Activated CD4-positive, alpha-beta T cell treated with anti-CD3 and anti-CD28 coated beads, Interleukin-2, amount 50 U/mL, for 24 hours (primary cell): ENCODE results near the gene ITPKB.
A peak's percentile ranks its signal among the peaks of the same experiment; 100 is the strongest.

Source experiments
- DNase-seq, 2 donors: peaks; one replicate each; pipeline ENCODE4 v3.0.0-alpha.2; 2020; ENCODE audit warnings: low read depth in 1 of 2, low spot score in 1 of 2

Gene ITPKB

GRCh38 chr1:226706684-226707083, 32.4 kb downstream of the ITPKB start:
- DNase-seq, result no peak

- no peak for DNase-seq
Measured at GRCh38 chr1:226704169-226704937, 34.7 kb downstream of the ITPKB start.

- peak; percentile 57 to 64 for DNase-seq
Measured at GRCh38 chr1:226702957-226703831, 35.9 kb downstream of the ITPKB start.

- no peak for DNase-seq
Measured at GRCh38 chr1:226702318-226702956, 36.6 kb downstream of the ITPKB start.

GRCh38 chr1:226700861-226701260, 38.2 kb downstream of the ITPKB start:
- no peak for DNase-seq

- no peak for DNase-seq
Measured at GRCh38 chr1:226699166-226699565, 39.9 kb downstream of the ITPKB start.

- no peak for DNase-seq
Measured at GRCh38 chr1:226698659-226699058, 40.4 kb downstream of the ITPKB start.

GRCh38 chr1:226697929-226698544, 41.0 kb downstream of the ITPKB start:
- no peak for DNase-seq

GRCh38 chr1:226697151-226697928, 41.7 kb downstream of the ITPKB start:
- peak in 1 of 2 donors; percentile 50 for DNase-seq

- DNase-seq, result no peak
Measured at GRCh38 chr1:226696547-226696946, 42.5 kb downstream of the ITPKB start.

GRCh38 chr1:226695335-226695900, 43.7 kb downstream of the ITPKB start:
- no peak for DNase-seq

- DNase-seq, result no peak
Measured at GRCh38 chr1:226692823-226693222, 46.3 kb downstream of the ITPKB start.

GRCh38 chr1:226692051-226692792, 46.9 kb downstream of the ITPKB start:
- DNase-seq, result no peak

- peak in 1 of 2 donors; percentile 50 for DNase-seq
Measured at GRCh38 chr1:226691247-226691646, 47.8 kb downstream of the ITPKB start.

- DNase-seq, result no peak
Measured at GRCh38 chr1:226690460-226690982, 48.6 kb downstream of the ITPKB start.

GRCh38 chr1:226688808-226689207, 50.3 kb downstream of the ITPKB start:
- no peak for DNase-seq

- DNase-seq, result no peak
Measured at GRCh38 chr1:226688056-226688748, 50.9 kb downstream of the ITPKB start.

GRCh38 chr1:226687426-226687825, 51.7 kb downstream of the ITPKB start:
- no peak for DNase-seq
